HG02970 (cell line): ENCODE data around the gene PLCG1.
A peak's percentile ranks its signal among the peaks of the same experiment; 100 is the strongest.
"Not testable (repeated sequence)": the region's sequence is repeated elsewhere in the genome, so short reads cannot be mapped to it uniquely, and the experiment has no call there.

ENCODE experiments used
- ATAC-seq: cut with Tn5 transposase; IDR thresholded peaks from one replicate; pipeline ENCODE4 v1.9.1; 2021; ENCODE audit warnings: mild to moderate bottlenecking, moderate library complexity, moderate number of reproducible peaks; ENCODE audit not compliant: unreplicated experiment, low FRiP score

Gene PLCG1

DNA sequence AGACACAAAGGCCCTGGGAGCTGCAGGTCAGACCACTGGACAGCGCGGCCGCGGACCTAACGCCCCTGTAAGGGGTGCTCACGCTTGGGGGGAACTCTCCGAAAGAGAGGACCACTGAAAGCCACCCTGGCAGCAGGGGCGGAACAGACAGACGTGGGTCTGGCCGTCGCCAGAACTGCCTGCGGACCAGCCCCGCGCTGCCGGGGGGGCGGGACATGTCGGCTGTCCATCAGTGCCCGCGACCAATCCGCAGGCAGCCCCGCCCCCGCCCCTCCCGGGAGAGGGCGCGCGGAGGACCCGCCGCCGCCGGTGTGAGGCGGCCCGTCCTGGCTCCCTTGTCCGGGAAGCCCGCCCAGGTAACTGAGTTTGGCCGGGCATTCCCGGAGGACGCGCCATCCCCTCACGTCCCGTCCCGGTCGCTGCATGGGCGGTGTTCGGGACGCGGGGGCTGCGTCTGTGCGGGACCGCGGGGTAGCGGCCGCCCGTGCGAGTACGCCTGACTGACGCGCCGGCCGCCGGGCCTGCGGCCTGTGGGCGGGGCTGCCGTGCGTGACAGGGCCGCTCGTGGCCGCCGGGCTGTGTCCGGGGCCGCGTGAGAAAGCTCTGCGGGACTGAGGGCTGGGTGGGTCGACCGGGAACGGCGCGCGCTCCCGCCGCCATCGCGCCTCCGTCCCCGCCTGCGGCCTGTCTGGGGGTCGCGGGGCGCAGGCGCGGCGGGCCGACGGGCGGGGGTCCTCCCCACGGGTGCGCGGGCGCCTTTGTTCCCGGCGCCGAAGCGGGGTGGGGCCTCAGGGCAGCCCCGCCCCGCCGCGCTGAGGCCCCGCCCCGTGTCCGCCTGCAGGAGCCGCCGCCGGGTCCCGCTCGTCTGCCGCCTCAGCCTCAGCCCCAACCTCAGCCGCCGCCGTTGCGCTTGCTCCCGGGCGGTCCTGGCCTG, at the start of gene PLCG1:
PLCG1 (plus strand) TSS at position 864 of the 934 bp plus-strand sequence. CDS start 99 bp downstream, outside the sequence.
- peak; percentile 51 for ATAC-seq

DNA sequence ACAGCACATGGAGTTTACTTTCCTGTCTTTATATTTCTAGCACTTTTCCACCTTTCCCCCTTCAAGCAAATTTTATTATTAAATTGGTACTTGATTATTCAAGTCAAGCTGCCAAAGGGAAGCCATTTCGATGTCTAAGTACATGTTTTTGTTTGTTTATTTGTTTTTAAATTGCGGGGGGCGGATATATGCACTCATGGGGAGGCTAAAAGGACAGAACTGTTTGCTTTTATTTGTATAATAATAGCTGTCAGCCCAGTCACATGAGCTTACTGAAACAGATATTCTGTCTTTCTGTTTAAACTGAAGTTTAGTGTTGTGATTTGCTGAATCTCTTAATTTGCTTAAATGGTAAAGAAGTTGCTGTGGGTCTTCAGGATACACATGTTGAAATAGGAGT, 49.6 kb upstream of the PLCG1 start:
- no peak for ATAC-seq

DNA sequence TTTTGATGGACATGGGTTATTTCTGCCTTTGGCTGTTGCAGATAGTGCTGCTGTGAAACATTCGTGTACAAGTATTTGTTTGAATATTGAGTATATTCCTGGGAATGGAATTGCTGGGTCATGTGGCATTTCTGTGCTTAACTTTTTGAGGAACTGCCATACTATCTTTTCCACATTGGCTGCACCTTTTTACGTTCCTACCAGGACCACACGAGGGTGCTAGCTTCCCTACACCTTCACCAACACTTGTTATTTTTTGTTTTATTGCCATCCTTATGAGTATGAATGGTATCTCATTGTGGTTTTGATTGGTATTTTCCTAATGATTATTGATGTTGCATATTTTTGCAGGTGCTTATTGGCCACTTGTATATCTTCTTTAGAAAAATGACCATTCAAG, 47.8 kb upstream of the PLCG1 start:
- no peak for ATAC-seq

DNA sequence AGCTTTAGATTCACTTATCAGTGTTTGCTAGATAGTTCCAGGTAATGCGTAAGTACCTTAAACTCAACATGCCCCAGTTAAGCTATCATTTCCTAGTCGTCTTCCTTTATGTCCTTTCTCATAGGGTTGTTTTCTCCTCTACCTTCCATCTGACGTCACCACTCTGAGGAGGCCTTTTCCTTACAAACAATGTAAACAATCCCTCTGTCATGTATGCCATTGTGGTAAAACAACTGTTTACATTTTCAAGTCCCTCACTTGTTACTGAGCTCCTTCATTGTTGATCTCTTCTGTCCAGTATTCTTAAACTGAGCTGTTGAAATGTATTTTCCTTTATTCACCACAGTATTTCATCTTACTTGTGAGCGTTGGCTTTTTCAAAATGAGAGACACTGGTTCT, 45.4 kb upstream of the PLCG1 start:
- ATAC-seq = no peak

DNA sequence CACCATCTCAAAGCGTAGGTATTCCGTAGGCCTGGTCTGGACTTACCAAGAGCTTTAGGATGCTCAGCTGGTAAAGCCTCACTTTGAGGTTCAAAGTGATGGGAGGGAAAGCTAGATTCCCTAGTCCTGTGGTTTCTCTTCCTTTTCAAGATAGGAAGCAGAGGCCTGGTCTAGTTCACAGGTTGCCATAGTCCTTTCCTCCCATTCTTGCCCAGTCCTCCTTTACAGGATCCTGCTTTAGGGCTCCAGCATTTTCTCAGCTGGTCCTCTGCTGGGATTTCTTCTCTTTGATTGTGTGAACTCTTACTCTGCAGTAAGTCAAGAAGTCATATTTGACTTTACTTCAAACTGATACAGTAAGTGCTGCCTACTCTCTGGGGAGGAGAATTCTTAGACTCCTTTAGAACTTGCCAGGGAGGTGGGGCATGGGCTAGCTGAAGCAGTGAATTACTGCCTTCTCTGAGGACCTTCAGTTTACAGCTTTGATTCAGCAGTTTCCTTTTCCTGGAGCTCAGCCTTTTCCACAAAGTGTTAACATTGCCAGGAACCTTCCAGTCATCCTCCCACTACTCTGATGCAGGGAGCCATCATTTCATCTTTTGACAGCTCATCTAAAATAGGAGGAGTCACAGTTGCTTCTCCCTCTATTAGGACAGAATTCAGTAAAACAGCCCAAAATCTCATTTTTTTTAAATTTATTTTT, 42.8 kb upstream of the PLCG1 start:
- ATAC-seq = no peak

DNA sequence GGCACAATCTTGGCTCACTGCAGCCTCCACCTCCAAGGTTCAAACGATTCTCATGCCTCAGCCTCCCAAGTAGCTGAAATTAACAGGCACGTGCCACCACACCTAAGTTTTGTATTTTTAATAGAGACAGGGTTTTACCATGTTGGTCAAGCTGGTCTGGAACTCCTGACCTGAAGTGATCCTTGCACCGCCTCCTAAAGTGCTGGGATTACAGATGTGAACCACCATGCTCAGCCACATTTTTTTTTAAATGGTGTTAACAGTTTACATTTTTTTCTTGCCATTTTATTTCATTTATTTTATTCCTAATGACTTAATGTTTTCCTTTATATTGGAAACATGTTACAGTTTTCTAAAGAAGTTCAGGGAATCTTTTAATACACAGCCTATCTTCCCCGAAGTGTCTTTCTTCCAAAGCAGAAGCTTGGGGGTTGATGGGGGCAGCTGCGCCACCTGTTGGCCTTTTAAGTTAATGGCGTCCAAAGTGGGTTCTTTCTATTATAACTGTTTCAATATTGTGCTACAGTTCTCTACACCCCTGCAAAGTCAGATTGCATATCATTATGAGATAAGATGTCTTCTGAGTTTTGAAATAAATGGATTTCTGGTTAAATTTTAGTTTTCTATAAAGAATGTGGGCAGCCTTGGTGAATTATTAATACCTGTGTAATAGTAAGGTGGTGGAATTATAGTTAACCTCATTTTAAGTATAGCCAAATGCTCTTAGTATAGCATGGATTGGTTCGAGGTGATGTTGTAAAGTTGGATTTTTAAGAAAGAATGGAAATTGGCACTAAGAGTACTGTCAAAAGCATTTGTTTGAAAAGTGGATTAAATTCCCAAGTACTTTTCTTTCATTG, 42.0 kb upstream of the PLCG1 start:
- ATAC-seq = no peak

DNA sequence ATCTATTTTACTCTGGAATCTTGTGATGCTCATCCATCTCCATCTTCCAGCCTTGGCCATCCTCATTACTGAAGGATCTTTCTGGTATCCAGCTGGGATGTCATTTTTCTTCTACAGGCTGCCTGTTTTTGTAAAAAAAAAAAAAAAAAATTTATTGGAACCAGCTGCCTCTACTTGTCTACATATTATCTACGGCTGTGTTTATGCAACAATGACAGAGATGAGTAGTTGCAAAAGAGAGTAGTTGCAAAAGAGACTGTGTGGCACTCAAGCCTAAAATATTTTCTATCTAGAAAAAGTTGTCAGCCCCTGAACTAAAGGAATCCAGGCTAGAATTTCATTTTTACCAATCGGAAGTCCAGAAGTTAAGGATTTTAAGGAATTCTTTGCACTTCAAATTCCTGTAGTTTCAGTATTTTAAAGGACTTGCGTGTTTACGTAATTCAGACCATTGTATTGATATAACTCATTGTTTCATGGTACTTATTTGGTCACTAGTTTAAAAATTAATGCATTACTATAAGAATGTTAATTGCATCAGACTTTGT, 38.6 kb upstream of the PLCG1 start:
- ATAC-seq = no peak

DNA sequence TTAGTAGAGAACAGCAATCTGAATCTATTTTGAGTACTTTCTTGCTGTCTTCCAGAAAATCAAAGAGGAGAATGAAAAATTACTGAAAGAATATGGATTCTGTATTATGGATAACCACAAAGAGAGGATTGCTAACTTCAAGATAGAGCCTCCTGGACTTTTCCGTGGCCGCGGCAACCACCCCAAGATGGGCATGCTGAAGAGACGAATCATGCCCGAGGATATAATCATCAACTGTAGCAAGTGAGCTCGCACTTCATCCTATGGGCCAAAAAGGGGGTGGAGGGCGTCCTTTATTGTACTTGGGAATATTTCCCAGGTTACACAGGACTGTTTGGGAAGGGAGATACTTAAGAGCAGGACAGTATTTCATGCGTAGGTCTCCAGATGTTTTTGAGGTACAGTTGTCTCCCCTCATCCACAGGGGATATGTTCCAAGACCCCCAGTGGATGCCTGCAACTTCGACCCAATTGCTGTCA, 37.3 kb upstream of the PLCG1 start:
- ATAC-seq = no peak

DNA sequence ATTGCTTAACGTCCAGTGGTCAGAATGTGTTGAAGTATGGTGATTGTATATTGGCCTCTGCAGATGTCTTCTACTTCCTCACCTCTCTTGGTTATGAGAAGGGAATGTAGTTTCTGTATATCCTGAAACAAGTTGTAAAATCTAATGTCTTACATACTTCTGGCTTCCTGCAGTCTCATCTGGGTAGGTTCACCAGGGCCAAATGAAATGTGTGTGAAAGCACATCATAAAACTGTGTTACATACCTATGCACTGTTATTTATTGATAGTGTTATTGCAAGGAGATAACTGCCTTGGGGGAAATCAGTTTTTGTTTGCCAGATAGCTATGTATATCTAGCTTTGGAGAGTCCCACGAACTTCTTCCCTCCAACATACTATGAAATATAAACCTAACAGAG, 35.7 kb upstream of the PLCG1 start:
- ATAC-seq = no peak

DNA sequence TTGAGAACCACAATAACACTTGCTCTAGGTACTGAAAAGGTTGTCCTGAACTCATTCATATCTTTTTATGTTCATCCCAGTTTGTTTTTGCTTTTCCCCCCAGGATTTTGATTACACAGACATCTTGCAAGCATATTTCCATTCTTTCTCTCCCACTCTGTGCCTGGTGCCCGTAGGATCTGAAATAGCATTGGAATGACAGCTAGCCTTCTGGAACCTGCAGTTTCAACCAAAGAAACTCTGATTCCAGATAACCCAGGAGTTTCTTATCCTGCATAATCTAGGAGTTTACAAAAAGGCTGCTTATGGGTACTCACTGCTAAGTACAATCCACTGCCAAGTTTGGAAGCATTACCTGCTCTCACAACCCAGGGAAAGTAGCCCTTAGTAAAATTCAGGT, 28.8 kb upstream of the PLCG1 start:
- no peak for ATAC-seq

DNA sequence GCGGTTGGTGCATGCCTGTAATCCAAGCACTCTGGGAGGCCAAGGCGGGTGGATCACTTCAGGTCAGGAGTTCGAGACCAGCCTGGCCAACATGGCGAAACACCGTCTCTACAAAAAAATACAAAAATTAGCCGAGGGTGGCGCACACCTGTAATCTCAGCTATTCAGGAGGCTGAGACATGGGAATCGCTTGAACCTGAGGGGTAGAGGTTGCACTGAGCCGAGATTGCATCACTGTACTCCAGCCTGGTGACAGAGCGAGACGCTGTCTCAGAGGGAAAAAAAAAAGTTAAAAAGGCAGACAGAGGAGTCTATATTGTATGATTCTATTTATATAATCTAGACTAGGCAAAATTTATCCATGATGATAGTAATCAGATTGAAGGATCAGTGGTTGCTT, 27.3 kb upstream of the PLCG1 start:
- ATAC-seq = no peak

DNA sequence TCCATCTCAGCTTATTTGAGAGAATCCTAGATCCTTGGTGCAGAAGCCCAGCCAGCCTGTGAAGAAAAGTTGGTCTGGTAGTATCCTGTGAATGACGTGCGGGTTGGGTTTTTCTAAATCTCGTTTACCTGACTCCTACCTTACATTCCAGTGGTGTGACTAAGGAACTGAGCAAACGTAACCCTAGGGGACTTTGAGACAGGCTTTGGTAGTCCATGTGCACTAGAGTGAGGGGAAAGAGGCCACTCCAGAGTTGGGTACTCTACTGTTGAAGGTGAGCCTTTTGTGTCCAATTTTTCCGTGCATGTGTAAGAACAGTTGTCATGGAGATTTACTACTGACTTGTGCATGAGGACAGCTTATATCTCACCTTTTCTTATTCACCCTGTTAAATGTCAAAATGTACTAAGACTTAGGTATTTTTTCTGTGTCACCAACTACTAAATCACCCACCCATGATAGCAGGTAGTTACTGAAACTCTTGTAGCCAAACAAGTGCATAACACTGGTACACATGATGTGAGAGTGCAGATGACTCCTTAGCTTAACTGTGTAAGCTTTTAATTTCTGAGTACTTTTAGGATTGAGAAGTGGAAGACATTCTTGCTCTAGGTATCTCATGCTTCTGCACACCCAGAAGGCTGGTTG, 26.3 kb upstream of the PLCG1 start:
- ATAC-seq = no peak

DNA sequence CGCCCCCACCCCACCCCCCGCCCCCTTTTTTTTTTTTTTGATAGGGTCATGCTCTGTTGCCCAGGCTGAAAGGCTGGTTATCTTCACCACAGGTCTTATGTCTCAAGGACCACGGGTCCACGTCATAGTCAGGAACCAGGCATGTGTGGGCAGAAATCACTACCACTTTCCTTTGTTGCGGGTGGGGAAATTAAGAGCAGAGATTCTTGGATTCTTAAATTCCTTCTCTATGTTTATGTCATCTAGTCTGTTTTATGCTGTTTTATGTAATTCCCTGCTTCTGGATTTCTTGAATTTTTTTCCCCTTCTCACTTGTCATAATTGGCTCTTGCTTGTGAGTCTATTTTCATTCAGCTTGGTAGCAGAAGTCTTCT, 25.8 kb upstream of the PLCG1 start:
- no peak for ATAC-seq

DNA sequence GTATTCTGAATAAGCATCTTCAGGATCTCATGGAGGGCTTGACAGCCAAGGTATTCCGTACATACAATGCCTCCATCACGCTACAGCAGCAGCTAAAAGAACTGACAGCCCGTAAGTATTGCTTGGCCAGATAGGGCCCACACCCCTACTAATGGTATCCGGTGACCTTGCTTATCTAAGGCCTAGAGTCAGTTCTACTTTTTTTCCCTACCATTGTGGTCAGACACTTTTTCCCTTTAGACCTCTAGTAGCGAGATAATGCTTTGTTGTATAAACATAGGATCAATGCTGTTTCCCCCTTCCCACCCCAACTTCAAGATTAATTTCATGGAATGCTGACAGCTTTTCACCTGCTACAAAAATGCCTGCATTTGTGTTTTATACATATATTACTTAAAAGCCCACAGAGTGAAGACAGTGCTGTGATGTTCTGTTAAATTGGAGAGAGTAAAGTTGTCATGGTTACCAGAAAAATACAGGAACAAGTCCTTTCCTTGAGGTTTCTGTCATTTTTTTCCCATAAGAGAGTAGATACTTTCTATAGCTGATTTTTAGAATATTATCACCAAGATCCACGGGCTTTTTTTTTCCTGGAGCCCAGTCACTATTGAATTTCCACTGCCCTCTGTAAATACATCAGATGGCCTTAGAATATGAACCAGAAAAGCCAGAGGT, 20.9 kb upstream of the PLCG1 start:
- ATAC-seq = no peak

DNA sequence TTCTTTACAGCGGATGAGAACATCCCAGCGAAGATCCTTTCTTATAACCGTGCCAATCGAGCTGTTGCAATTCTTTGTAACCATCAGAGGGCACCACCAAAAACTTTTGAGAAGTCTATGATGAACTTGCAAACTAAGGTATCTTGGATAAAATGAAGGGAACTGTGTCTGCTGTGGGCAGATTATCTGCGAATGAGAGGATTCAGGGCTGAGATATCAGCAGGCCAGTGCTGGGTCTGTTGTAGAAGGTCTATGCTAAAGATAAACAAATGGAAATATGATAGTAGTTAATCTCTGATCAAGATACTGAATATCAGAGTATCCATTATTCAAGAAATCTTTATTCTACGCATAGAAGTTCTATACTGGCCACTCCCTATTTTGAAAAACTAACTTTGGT, 19.2 kb upstream of the PLCG1 start:
- ATAC-seq = not testable (repeated sequence)

DNA sequence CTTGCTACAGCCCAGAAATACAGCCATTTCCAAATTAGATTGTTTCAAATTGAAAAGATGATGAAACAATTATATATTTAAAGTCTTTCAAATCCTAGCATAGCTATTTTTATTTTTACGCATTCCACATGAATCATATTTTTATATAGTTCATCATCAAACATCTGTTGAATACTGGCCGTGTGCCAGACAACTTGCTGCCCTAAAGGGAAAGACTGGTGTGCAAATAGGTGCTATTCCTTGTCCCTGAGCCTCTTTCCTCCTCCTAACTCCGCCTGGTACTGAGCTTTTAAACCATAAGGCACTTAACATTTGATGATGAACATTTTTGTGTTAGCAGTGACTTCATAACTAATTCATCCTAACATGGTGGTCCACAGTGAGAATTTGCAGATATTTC, 18.7 kb upstream of the PLCG1 start:
- no peak for ATAC-seq

DNA sequence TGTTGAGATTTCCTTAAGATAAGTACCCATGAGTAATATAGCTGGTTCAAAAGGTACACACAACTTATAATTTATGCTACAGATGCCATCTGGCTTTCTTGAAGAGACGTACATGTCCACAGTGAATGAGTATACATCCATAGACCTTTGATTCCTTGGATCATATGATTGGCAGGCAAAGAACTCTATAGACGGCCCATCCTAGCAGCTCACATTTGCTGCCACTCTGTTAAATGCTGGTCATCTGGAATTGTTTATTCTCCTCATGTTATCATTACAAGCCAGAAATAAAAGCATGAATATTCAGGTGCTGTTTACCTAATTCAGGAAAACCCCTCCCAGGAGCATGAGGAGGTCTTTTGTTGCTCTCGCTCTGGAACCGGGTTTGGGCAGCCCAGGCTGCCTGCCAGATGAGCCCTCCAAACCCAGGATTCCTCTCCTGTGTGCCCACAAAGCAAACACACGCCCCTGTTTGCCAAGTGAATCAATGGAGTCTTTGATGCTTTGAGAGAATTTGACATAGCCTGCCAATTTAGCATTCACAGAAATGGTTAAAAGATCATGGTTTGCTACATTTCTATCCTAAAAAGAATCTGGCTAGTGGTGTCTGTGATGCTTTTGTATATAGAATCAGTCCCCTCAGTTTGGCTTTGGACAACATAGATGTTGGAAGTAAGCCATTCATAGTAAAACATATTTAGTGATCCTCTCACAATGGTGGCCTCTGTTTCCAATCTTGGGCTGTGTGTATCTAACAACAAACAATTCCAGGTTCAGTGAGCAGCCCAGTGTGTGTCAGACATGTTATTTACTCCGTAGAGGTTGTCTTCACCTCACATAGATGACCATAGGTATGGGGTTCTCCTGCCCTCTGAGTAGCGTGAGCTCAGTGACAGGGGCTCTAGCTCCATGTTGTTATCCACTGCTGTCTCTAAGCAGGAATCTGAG, 17.5 kb upstream of the PLCG1 start:
- no peak for ATAC-seq

DNA sequence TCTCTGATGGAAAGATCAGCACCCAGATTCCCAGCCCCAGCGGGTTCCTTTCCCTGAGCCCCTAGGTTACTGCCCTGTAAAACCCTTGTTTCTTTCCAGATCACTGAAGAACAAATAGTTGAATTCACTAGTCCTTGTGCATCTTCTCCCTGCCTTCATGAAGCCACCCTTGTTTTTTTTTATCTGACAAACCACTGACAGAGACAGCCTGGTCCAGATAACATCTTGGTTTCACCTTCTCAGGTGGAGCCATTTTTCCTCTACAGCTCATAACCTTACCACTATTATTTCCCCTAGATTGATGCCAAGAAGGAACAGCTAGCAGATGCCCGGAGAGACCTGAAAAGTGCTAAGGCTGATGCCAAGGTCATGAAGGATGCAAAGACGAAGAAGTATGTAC, 15.9 kb upstream of the PLCG1 start:
- no peak for ATAC-seq
